Measurements from ENCODE around the gene SMYD4. TPM values are rescaled to one million over a fixed set of nuclear protein-coding genes. Genes with fewer than 3 reads are reported as not detected.
"Not testable (repeated sequence)": the region's sequence is repeated elsewhere in the genome, so short reads cannot be mapped to it uniquely, and the experiment has no call there.

Gene SMYD4
- polyA plus RNA-seq, 6 donors from 2014 or later, result 4.0 to 15.8 (median 7.7) TPM

GRCh38 chr17:1786708-1787107 is 43.0 kb downstream of the SMYD4 start:
- Mint-ChIP-seq H3K36me3 (peaks cover 0 to 19% of the 10 kb centered on the region in 2 donors), H3K9me3 (no peaks in the 10 kb centered on the region), H3K4me3 (no peak overlapping the region), H3K4me1 (peaks cover 19 to 28% (median 27%) of the 10 kb centered on the region in 3 donors), H3K27me3 (no peaks in the 10 kb centered on the region), H3K27ac (peak overlapping the region in 2 of 6 donors; percentile 46 to 79)
- ATAC-seq (ENCODE audit: low read depth in 2 of 2) (no peak), DNase-seq (no peak)

- DNase-seq (no peak), ATAC-seq (ENCODE audit: low read depth in 2 of 2) (no peak)
- Mint-ChIP-seq H3K27me3 (no peaks in the 10 kb centered on the region), H3K9me3 (no peaks in the 10 kb centered on the region), H3K4me3 (no peak overlapping the region), H3K36me3 (peaks cover 0 to 19% of the 10 kb centered on the region in 2 donors), H3K27ac (peak overlapping the region in 3 of 6 donors; percentile 11 to 44 (median 36)), H3K4me1 (peaks cover 19 to 33% (median 28%) of the 10 kb centered on the region in 3 donors)
Measured at GRCh38 chr17:1785930-1786329, 43.8 kb downstream of the SMYD4 start.

GRCh38 chr17:1783834-1784611 is 45.7 kb downstream of the SMYD4 start:
- ATAC-seq (ENCODE audit: low read depth in 2 of 2), result peak; percentile 89 to 90
- peak overlapping the region; percentile 96 to 99 (median 97) for H3K27ac Mint-ChIP-seq
- H3K9me3 Mint-ChIP-seq, result no peaks in the 10 kb centered on the region
- peaks cover 19 to 36% (median 28%) of the 10 kb centered on the region in 3 donors for H3K4me1 Mint-ChIP-seq
- peaks cover 0 to 19% of the 10 kb centered on the region in 2 donors for H3K36me3 Mint-ChIP-seq
- peak; percentile 66 for DNase-seq
- H3K4me3 Mint-ChIP-seq, result peak overlapping the region; percentile 61 to 87 (median 82)
- no peaks in the 10 kb centered on the region for H3K27me3 Mint-ChIP-seq

GRCh38 chr17:1783271-1783670 is 46.4 kb downstream of the SMYD4 start:
- peak; percentile 24 to 26 for ATAC-seq (ENCODE audit: low read depth in 2 of 2)
- DNase-seq, result no peak
- Mint-ChIP-seq H3K4me1 (peaks cover 19 to 36% (median 28%) of the 10 kb centered on the region in 3 donors), H3K36me3 (peaks cover 0 to 19% of the 10 kb centered on the region in 2 donors), H3K4me3 (peak overlapping the region; percentile 61 to 87 (median 82)), H3K27me3 (no peaks in the 10 kb centered on the region), H3K9me3 (no peaks in the 10 kb centered on the region), H3K27ac (peak overlapping the region; percentile 96 to 99 (median 97))

- DNase-seq (no peak), ATAC-seq (ENCODE audit: low read depth in 2 of 2) (no peak)
- Mint-ChIP-seq H3K36me3 (peaks cover 0 to 15% of the 10 kb centered on the region in 2 donors), H3K4me3 (peak overlapping the region in 7 of 8 donors; percentile 24 to 87 (median 81)), H3K27me3 (no peaks in the 10 kb centered on the region), H3K4me1 (peaks cover 19 to 36% (median 28%) of the 10 kb centered on the region in 3 donors), H3K27ac (peak overlapping the region; percentile 85 to 99 (median 96)), H3K9me3 (no peaks in the 10 kb centered on the region)
Measured at GRCh38 chr17:1782171-1782567, 47.5 kb downstream of the SMYD4 start.

GRCh38 chr17:1779571-1780131 is 50.1 kb downstream of the SMYD4 start:
- Mint-ChIP-seq H3K9me3 (no peaks in the 10 kb centered on the region), H3K4me1 (peaks cover 19 to 36% (median 28%) of the 10 kb centered on the region in 3 donors), H3K27ac (peak overlapping the region in 1 of 6 donors; percentile 82), H3K27me3 (no peaks in the 10 kb centered on the region), H3K36me3 (no peaks in the 10 kb centered on the region), H3K4me3 (peak overlapping the region in 1 of 8 donors; percentile 15)
- ATAC-seq (ENCODE audit: low read depth in 2 of 2), result no peak
- DNase-seq, result no peak

GRCh38 chr17:1776857-1777256 is 52.8 kb downstream of the SMYD4 start:
- Mint-ChIP-seq H3K4me1 (peaks cover 0 to 25% (median 2%) of the 10 kb centered on the region in 3 donors), H3K36me3 (no peaks in the 10 kb centered on the region), H3K4me3 (no peak overlapping the region), H3K27me3 (no peaks in the 10 kb centered on the region), H3K9me3 (no peaks in the 10 kb centered on the region), H3K27ac (peak overlapping the region in 1 of 6 donors; percentile 54)
- no peak for DNase-seq
- no peak for ATAC-seq (ENCODE audit: low read depth in 2 of 2)

GRCh38 chr17:1776328-1776727 is 53.4 kb downstream of the SMYD4 start:
- Mint-ChIP-seq H3K9me3 (no peaks in the 10 kb centered on the region), H3K27ac (no peak overlapping the region), H3K27me3 (no peaks in the 10 kb centered on the region), H3K4me1 (peaks cover 4 to 25% (median 4%) of the 10 kb centered on the region in 3 donors), H3K36me3 (no peaks in the 10 kb centered on the region), H3K4me3 (no peak overlapping the region)
- DNase-seq, result no peak
- no peak for ATAC-seq (ENCODE audit: low read depth in 2 of 2)

GRCh38 chr17:1774390-1775176 is 55.1 kb downstream of the SMYD4 start:
- Mint-ChIP-seq H3K27me3 (no peaks in the 10 kb centered on the region), H3K36me3 (no peaks in the 10 kb centered on the region), H3K4me3 (peak overlapping the region in 1 of 8 donors; percentile 32), H3K27ac (peak overlapping the region in 4 of 6 donors; percentile 3 to 82 (median 41)), H3K4me1 (peaks cover 13 to 38% (median 21%) of the 10 kb centered on the region in 3 donors), H3K9me3 (no peaks in the 10 kb centered on the region)
- ATAC-seq (ENCODE audit: low read depth in 2 of 2) (no peak), DNase-seq (no peak)

- ATAC-seq (ENCODE audit: low read depth in 2 of 2) (no peak), DNase-seq (no peak)
- H3K9me3 Mint-ChIP-seq, result no peaks in the 10 kb centered on the region
- H3K27ac Mint-ChIP-seq, result peak overlapping the region in 4 of 6 donors; percentile 3 to 61 (median 22)
- peak overlapping the region in 1 of 8 donors; percentile 18 for H3K4me3 Mint-ChIP-seq
- H3K4me1 Mint-ChIP-seq, result peaks cover 15 to 45% (median 22%) of the 10 kb centered on the region in 3 donors
- H3K36me3 Mint-ChIP-seq, result no peaks in the 10 kb centered on the region
- no peaks in the 10 kb centered on the region for H3K27me3 Mint-ChIP-seq
Measured at GRCh38 chr17:1773696-1774181, 56.0 kb downstream of the SMYD4 start.

- Mint-ChIP-seq H3K27ac (peak overlapping the region in 5 of 6 donors; percentile 26 to 86 (median 78)), H3K4me3 (peak overlapping the region in 1 of 8 donors; percentile 18), H3K4me1 (peaks cover 15 to 45% (median 22%) of the 10 kb centered on the region in 3 donors)
- not testable (repeated sequence) for H3K27me3 Mint-ChIP-seq; H3K9me3 Mint-ChIP-seq; ATAC-seq (ENCODE audit: low read depth in 2 of 2); DNase-seq; H3K36me3 Mint-ChIP-seq
Measured at GRCh38 chr17:1773000-1773695, 56.6 kb downstream of the SMYD4 start.

- Mint-ChIP-seq H3K9me3 (peaks cover 0 to 4% (median 0%) of the 10 kb centered on the region in 7 donors), H3K27ac (peak overlapping the region; percentile 18 to 89 (median 60)), H3K4me1 (peaks cover 20 to 52% (median 22%) of the 10 kb centered on the region in 3 donors), H3K27me3 (no peaks in the 10 kb centered on the region), H3K4me3 (peak overlapping the region; percentile 47 to 81 (median 74)), H3K36me3 (no peaks in the 10 kb centered on the region)
- ATAC-seq (ENCODE audit: low read depth in 2 of 2) (peak; percentile 59 to 64), DNase-seq (peak; percentile 30)
Measured at GRCh38 chr17:1769822-1770477, 59.8 kb downstream of the SMYD4 start.

Measured in naive B cell (primary cell).